GM15510 (cell line): ENCODE data around the gene CD83.

Experiments used
- POLR2A ChIP-seq: IDR thresholded peaks from 3 replicates; pipeline ENCODE4 v1.6.1; 2011; ENCODE audit warnings: borderline replicate concordance; ENCODE audit not compliant: insufficient read length; ENCODE audit errors: extremely low read depth

CD83 gene

DNA sequence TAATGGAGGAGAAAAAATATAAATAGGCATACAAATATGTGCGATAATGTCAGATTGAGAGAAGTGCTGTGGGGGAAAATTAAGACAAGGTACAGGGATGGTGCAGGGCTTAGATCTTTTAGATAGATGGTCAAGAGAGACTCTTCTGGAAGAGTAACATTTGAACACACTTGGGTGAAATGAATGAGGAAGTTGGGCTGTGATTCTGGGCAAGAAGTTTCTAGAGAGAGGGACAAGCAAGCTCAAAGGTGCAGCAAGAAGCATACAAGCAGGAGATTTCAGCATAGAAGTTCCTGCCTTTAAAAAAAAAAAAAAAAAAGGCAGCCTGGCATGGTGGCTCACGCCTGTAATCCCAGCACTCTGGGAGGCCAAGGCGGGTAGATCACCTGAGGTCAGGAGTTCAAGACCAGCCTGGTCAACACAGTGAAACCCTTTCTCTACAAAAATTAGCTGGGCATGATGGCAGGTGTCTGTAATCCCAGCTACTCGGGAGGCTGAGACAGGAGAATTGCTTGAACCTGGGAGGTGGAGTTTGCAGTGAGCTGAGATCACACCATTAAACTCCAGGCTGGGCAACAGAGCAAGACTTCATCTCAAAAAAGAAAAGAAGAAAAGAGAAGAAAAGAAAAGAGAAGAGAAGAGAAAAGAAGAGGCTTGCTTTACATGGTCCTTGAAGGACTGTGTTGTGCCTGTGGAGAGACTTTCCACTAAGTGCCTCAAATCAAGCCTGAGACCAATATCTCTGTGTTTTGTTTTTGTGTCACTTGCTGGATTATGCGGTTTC lies 9.7 kb upstream of the CD83 start:
- no peak for TF ChIP-seq POLR2A

DNA sequence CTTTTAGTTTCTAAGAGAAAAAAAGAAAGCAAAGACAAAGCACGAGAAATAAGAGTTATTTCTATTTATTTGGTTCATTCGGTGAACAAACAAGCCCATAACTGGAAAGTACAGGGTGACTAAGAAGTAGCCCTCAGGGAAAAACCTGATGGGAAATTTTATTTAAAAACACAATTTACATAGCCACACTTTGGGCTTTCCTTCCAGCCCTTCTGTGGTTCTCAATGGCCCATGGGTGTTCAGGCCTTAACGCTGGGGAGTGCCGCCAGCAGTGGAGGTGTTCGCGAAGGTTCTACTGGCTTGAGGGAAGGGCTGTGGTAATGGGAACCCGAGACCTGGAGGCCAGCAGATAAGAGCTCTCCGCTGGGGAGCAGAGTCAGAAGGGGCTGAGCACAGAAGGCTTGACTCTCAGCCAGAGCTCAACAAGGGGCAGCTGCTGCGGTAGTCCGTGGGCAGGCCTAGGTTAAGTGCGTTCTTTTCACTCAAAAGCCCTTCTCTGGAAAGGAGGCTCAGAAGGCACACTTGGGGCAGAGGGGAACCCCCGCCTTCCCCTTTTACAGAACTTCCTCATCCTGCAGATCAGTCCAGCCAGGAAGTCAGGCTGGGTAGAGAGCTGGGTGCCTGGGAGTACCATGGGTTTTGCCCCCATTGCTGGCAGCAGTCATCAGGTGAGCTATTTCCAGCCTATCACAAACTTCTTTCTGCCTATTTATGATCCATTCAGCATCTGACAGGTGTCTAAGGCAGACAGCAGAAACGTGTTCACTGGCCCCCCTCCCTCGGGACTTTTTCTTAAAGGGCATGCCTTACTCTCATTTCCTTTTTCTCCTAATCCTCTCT lies 8.8 kb upstream of the CD83 start:
- no peak for TF ChIP-seq POLR2A

GRCh38 chr6:14109411-14109826 lies 8.2 kb upstream of the CD83 start:
- no peak for TF ChIP-seq POLR2A

DNA sequence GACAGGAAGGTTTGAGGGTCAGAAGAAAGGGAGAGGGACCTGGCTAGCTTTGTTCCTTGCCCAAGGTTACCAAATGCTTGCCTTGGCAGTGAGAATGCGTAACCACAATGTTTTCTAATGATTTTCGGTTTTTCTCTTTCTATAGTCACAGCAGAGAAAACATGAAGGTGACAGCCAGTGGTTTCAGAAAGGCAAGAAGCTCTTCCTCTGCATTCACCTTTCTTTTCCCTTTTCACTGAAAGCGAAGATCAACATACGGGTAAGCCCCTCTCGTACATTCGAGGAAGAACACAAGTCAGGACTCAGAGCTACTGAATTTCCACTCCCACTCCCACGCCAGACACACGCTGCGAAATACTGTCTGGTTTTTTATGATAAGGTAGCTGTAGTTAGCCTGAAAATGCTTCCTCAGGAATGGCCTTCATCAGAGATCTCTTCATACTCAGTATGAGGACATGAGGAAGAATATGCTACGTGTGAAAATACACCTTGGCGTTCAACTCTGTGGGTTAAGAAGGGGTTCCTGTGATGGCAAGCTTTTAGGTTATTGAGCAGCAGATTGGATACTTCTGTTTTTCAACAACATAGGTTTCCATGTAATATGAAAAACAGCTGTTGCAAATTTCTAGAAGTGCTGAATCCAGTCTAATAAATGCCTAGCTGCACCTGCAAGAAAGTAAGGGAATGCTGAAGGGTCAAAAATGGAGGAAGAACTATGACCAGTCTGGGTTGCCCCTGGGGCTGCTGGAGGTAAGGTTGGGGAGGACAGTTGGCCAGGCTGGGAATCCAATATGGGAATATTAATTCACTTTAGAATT lies 7.4 kb upstream of the CD83 start:
- no peak for TF ChIP-seq POLR2A

GRCh38 chr6:14113976-14114375 lies 3.6 kb upstream of the CD83 start:
- TF ChIP-seq POLR2A, result no peak

DNA sequence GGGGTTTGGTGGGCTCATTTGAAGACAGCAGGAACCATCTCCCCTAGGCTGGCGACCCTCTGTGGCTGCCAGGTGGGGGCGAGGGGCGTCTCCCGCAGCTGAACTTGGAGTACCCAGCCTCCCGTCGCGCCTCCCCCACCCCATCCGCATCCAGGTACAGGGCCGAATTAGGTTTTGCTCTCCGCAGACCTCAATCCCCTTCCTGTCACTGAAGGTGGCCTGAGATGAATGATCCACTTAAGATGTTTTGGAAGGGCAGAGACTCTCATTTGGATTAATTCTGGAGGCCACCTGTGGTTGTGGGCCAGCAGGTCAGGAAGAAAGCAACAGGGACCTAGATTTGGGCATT lies 493 bp downstream of the CD83 start:
- no peak for TF ChIP-seq POLR2A

GRCh38 chr6:14118446-14118845 lies 874 bp downstream of the CD83 start:
- no peak for TF ChIP-seq POLR2A

DNA sequence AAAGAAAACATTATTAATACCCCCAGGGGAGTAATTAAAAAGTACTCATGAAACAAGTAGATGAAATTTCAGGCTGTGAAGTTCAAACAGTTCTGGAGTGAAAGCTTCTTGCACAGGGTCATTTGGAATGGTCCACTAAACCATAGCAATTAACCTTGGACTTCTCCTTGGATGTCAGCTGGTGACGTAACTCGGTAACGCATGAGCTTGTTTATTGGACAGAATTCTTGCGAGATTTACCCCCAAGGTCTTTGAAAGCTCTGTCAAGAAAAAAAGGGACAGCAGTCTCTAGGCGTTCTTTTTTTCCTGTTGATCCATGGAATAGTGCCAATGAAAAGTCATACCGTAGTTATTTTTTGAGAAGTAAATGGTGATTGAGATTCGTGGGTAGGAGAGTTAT lies 2.2 kb downstream of the CD83 start:
- no peak for TF ChIP-seq POLR2A

- TF ChIP-seq POLR2A, result no peak
Measured at GRCh38 chr6:14120546-14120945, 3.0 kb downstream of the CD83 start.

GRCh38 chr6:14121936-14122344 lies 4.4 kb downstream of the CD83 start:
- peak; percentile 22 for TF ChIP-seq POLR2A

DNA sequence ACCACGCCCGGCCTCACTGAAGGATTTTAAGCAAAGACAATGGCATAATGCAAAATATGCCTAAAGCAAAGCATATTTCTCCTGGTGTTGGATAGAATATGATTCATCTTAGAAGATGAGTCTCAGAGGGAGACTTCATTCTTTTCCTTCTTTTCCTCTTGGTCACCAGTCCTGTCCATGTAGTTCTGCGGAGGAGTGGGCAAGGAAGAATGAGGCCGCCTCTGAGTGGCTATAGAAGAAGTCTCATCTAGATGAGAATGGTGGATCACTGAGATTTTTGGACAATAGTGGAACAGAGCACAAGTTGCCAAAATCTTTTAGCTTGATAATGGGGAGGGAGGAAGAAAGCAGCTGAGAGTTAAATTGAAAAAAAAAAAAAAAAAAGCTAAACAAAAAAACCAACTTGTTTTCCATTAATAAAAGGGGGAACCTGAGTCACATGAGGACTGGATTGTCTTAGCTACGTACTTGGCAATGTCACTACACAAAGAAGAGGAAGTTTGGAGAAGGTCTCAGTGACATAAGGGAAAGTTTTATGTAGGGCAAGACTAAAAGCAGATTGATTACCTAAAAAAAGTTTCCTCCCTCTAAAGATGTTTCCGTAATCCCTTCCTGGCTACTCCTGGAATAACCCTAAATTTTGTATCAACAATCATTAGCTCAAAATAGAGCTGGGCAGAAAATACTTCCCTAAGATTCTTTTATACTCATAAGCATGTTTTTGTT lies 6.0 kb downstream of the CD83 start:
- TF ChIP-seq POLR2A, result no peak

DNA sequence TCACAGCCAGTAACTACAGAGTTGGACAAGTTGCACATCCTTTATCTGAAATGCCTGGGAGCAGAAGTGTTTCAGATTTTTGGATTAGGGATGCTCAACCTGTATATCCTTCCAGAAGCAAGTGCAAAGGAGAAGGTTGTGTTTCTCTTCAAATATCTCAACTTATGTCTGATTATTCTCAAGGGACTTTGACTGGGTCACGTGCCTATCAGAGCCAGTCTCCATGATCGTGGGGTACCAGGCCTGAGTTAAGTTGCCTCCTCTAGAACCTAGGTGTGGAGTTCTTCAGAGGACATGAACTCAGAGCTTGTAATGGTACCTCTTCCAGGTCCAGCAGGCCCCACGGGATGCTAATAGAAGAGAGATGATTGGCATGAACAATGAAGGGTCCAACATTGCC lies 7.8 kb downstream of the CD83 start:
- no peak for TF ChIP-seq POLR2A

DNA sequence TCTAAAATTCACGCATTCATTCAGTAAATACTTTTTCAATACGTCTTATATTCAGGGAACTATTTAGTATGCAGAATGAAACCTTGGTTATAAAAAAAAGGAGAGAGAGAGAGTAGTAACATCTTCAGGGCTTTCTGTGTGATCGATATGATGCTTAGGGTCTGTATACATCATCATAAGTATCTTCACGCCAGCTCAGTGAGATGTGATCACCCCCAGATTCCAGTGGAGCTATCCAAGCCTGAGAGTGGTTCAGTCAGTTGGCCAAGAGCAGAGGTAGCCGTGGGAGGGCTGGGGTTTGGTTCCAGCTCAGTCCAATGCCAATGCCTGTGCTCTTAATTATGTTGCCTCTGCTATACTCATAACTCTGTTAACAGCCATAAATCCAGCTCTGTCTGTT lies 8.6 kb downstream of the CD83 start:
- TF ChIP-seq POLR2A, result no peak

- TF ChIP-seq POLR2A, result no peak
Measured at GRCh38 chr6:14127611-14128010, 10.0 kb downstream of the CD83 start.
